HG03342 (cell line): ENCODE results near the gene NDUFB10.
A peak's percentile ranks its signal among the peaks of the same experiment; 100 is the strongest.

Experiments
- ATAC-seq: cut with Tn5 transposase; IDR thresholded peaks from one replicate; pipeline ENCODE4 v1.9.1; 2021; ENCODE audit warnings: mild to moderate bottlenecking, moderate library complexity; ENCODE audit not compliant: unreplicated experiment

Gene NDUFB10

DNA sequence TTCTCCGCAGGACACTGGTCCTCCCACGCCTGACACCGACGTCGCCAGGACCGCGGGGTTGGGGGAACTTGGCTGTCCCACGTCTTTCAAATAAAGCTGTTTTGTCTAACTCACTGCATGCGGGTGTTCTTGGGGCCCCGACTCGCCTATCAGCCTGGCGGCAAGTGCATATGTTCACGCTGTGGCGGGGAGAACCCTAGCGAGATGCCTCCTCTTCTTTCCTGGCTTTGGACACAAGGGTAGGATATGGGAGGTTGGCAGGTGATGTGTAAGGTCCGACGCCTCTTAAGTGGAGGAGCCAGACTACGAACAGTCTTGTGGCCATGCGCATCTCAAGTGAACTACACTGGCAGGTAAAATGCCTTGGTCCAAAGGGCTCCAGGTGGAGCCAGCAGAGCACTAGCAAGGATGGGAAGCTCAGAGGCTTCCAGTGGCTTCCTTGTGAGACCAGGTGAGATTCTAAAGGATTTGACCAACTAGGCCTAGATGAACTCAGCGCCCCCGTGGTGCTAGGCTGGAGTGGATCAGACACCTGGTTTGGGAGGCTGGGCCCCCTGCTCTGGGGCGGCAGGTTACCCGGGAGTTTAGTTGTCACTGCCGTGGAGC, 6.2 kb downstream of the NDUFB10 start:
- ATAC-seq = no peak

DNA sequence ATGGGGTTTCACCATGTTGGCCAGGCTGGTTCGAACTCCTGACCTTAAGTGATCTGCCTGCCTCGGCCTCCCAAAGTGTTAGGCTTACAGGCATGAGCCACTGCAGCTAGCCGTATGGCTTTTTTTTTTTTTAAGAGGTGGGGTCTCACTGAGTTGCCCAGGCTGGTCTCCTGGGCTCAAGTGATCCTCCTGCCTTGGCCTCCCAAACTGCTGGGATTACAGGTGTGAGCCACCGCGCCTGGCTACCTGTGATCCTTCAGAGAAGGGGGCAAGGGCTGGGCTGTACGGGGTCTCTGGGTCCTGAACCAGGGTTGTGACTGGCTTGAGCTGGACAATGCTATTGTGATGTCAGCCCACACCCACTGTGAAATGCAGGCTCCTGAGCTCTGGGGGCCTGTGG, 7.1 kb downstream of the NDUFB10 start, which contains the start of gene RNF151:
RNF151 (plus strand) TSS at position 397 of the 400 bp plus-strand sequence. CDS start 26 bp downstream, outside the sequence.
- ATAC-seq = no peak

DNA sequence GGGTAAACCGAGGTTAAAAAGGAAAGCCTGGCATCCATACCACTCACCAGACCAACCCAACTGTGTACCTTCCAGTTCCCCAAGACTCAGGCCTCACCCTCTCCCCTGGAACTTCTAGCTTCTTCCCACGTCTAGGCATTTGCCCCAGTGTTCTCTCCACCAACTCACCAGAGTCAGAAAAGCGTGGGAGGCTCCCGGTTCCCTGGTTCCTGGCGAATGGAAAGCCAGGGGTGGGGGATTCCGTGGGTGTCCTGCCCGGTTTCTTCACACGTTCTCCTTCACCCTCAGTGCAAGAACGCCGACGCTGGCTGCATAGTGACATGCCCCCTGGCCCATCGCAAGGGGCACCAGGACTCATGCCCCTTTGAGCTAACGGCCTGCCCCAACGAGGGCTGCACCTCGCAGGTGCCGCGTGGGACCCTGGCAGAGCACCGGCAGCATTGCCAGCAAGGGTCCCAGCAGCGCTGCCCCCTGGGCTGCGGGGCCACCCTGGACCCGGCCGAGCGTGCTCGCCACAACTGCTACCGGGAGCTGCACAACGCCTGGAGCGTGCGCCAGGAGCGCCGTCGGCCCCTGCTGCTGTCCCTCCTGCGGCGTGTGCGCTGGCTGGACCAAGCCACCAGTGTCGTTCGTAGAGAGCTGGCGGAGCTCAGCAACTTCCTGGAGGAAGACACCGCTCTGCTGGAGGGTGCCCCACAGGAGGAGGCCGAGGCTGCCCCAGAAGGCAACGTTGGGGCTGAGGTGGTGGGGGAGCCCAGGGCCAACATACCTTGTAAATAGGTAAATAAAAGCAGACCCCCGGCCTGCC, 9.0 kb downstream of the NDUFB10 start:
- no peak for ATAC-seq

DNA sequence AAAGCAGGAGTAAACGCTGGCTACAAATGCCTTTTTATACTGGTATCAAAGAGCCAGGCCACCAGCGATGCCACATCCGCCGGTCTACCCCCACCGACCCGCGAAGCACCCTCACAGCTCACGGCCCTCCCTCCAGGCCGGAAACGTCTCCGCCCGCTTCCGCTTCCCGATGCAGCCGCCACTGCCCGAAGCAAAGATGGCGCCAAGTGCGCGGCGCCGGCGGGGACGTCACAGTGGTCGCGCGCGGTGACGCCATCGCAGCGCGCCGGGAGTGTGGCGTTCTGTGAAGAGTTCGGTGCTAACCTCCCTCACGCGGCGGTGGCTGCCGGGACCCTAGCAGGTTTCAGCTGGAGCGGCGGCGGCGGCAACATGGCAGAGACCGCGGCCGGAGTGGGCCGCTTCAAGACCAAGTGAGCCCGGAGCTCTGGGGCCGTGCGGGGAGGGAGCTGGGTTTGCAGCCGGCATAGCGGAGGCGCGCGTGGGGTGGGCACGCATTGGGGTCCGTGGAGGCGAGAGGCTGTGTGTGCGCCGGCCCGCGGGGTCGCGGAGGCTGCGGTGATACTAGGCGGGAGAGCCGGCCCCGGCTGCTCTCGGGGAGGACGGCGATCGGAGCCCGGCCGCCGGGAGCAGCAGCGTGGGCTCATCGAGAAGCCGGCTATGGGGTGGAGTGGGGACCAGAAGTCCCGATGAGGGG, 12.6 kb downstream of the NDUFB10 start, which contains the start of gene TBL3:
TBL3 (plus strand) TSS at position 258 of the 694 bp plus-strand sequence; CDS start at position 370, 112 bp downstream.
- ATAC-seq = peak; percentile 71

DNA sequence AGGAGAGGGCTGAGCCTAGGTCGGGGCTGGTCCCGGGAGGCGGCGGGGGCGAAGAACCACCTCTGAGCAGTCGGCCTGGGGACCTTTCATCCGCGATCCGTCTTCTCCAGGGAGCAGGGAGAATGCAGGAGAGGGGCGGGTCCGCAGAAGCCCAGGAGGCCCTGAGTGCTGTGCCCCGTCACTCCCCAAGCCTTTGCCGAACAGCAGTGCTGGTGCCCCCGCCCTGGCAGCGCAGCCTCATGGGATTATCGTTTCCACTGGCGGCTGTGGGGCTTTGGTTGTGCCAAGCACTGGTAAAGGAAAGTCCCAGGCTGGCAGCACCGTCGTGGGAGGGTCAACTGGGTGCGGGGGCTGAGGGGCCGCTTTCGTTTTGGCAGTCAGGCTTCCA, 13.1 kb downstream of the NDUFB10 start:
- no peak for ATAC-seq

DNA sequence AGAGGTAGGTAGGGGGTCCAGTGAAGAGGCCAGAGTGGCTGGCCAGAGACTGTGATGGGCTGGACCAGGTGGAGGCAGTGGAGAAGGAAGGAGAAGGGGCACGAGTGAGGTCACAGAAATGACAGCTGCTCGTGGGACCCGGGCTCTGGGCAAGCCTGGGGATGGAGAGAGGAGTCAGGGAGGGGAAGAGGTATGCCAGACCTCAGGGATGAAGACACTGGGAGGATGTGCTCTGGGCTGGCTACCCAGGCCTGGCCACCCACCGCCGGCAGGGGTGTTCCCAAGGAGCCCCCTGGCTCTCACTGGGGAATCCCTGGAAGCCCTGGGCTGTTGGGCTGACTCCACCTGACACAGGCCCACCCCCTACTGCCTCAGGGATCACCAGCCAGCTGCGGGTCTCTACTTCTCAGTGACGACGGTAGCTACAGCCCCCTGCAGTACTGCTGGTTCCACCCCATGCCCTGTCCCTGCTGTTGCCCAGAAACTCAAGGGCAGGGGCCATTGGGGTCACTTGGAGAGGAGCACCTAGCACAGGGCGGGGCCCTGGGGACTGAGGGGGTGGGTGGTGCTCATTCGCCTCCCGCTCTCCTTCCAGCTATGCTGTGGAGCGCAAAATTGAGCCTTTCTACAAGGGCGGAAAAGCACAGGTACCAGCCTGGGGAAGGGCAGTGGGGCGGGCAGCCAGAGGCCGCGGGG, 14.3 kb downstream of the NDUFB10 start:
- no peak for ATAC-seq

DNA sequence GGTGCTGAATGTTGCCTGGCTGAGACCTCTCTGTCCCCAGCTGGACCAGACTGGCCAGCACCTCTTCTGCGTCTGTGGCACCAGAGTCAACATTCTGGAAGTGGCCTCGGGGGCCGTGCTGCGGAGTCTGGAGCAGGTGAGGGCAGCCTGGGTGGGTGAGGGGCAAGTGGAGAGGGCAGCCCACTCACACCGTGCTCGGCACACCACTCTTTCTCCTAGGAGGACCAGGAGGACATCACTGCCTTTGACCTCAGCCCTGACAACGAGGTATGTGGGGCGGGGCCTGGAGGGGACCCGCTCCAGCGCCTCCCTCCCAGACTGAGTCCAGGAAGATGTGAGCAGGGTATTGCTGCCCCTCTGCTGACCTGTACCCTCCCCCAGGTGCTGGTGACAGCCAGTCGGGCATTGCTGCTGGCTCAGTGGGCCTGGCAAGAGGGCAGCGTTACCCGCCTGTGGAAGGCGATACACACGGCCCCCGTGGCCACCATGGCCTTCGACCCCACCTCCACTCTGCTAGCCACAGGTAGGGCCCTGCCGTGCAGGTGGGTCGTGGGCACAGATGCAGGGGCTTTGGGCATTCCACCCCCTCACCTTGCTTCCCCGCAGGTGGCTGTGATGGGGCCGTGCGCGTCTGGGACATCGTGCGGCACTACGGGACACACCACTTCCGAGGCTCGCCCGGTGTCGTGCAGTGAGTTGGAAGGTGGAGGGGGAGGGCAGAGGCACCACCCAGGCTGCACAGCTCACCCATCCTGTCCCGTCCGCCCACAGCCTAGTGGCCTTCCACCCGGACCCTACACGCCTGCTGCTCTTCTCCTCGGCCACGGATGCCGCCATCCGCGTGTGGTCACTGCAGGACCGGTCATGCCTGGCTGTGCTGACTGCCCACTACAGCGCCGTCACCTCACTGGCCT, 15.1 kb downstream of the NDUFB10 start:
- ATAC-seq = no peak

DNA sequence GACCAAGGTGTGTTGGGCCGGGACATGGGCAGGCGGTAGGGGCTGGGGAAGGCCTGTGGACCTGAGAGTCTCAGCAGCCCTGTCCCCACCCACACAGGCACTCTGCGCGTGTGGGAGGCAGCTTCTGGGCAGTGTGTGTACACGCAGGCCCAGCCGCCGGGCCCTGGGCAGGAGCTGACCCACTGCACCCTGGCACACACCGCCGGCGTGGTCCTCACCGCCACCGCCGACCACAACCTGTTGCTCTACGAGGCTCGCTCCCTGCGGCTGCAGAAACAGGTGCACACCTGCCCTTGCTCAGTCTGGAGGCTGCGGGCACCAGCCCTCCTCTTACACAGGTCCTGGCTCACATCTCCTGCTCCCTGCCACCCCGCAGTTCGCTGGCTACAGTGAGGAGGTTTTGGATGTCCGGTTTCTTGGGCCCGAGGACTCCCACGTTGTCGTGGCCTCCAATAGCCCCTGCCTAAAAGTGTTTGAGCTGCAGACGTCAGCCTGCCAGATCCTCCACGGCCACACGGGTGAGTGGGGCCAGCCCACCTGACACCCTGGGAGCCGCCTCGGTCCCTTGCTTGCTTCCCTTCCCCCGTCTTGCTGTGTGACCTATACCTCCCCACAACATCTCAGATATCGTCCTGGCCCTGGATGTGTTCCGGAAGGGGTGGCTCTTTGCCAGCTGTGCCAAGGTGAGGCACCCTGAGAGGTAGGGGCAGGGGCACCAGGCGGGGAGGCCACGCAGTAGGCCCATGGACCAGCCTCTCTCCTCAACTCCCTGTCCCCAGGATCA, 16.3 kb downstream of the NDUFB10 start:
- no peak for ATAC-seq

DNA sequence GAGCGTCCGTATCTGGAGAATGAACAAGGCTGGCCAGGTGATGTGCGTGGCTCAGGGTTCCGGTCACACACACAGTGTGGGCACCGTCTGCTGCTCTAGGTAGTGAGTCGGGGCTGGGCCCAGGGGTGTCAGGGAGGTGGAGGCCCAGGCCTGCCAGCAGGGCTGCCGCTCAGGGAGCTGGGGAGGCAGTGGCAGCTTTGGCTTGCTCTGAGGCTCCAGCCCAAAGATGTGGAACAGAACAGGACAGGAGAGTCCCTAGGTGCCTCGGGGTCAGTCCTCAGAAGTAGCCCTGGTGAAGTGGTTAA, 16.8 kb downstream of the NDUFB10 start:
- ATAC-seq = no peak

DNA sequence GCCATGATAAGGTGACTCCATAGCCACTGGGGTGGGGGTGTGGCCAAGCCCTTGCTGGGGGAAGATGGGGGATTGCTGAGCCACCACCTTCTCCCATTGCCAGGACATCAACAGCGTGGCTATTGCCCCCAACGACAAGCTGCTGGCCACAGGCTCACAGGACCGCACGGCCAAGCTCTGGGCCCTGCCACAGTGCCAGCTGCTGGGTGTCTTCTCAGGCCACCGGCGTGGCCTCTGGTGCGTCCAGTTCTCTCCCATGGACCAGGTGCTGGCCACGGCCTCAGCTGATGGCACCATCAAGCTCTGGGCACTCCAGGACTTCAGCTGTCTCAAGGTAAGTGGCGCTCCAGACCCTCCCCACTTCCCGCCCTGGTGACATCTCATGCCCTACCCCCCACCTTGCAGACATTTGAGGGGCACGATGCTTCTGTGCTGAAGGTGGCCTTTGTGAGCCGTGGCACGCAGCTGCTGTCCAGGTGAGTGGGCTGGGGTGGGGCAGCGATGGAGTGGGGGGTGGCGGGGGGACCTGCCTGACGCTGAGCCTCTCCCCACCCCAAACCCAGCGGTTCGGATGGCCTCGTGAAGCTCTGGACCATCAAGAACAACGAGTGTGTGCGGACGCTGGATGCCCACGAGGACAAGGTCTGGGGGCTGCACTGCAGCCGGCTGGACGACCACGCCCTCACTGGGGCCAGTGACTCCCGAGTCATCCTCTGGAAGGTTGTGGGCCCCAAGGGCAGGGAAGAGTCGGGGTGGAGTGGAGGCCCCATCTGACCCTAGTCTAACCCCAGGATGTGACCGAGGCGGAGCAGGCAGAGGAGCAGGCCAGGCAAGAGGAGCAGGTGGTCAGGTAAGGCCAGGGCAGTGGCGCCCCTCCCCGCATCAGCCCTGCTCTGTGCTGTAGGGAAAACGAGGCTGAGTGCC, 17.9 kb downstream of the NDUFB10 start:
- no peak for ATAC-seq

DNA sequence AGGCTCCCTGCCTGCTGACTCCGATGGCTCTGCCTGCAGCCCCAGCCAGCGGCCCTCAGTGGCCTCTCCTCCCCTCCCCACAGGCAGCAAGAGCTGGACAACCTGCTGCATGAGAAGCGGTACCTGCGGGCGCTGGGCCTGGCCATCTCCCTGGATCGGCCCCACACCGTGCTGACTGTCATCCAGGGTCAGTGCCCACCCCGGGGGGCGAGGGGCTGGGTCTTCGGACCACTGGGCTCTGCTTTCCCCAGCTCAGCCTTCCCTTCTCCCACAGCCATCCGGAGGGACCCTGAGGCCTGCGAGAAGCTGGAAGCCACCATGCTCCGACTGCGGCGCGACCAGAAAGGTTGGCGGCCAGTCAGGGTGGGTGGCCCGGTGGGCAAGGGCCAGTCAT, 18.5 kb downstream of the NDUFB10 start:
- no peak for ATAC-seq

DNA sequence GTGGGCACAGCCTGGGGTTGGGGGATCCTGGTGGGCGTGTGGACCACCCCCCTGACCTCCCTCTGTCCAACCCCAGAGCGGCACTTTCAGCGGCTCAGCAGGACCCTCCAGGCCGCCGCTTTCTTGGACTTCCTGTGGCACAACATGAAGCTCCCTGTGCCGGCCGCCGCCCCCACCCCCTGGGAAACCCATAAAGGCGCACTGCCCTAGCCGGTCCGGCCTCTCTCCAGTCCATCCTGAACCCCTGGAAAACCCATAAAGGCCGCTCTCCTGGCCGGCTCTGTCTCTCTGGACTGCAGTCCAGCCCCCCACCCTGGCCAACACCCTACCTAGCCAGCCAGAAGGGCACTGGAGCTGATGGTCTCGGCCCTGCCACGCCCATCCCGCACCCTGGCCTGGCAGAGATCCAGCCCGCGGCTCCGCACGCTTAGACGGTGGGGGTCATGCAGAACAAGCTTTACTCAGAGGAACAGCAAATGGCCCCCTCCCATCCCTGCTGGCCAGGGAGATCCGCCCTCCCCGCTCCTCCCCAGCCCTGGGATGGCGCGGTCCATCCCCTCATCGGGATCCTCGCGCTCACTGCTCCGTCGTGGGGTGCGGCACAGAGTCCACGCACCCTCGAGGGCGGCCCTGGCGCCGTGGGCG, 19.3 kb downstream of the NDUFB10 start:
- no peak for ATAC-seq

DNA sequence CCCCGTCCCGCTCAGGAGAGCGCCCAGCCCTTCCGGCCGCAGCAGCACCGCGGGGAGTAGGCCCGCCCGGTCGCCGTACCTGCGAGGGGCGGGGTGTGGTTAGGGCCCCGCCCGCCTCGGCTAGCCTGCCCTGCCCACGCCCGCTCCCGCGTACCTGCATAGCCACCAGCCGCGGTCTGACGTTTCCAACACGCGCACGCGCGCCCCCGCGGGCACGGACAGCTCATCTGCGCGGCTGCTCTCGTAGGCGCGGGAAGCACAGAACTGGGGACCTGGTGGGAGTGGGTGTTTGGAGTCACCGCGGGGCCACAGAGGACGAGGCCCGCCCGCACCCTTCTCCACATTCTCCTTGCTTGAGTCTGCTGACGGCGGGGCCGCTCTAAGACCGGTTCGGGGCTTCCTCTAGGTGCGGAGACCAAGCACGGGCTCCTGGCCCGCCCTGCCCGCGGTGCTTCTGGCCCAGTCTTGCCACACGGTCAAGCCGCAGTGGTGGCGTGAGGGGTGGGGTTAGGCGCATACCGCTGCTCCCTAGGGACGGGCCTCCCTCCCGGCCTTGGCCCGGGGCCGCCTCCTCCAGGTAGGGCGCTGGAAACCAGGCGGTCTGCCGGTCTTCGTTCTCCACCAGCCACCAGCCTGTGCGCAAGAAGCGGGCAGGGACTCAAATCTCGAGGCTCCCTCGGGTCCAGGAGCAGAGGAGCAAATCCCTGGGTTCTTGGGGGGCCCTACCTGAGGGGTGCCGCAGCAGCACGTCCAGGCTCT, 20.1 kb downstream of the NDUFB10 start:
- ATAC-seq = no peak

DNA sequence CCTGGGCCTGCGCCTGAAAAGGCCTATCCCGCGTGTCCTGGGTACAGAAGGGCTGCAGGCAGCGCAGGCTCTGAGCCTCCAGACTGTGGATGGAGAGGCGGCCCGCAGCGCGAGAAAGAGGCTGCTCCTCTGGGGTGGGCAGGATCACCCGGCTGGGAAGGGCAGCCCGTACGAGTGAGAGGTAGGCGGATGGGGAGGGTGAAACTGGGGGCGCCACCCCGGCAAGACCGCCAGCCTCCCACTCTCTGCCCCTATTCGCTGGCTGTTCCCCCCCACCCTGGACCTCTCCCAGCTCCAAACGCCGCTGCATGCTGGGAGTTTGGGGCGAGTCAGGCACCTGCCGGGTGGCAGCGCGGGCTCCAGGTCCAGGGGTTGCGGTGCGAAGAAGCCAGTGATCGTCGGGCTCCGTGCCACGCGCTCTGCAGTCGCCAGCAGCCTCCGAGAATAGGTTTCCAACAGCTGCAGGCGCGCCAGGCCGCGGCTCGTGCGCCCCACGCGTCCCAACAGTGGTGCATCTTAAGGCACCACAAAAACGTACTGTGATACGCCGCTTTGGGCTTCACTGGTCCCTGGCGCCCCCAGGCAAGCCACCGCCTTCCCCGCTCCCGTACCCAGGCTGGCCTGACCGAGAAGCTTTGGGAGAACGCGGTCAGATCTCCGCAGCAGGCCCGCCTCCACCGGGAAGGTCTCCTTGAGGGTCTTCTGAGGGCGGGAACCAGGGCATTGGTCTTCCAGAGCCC, 20.9 kb downstream of the NDUFB10 start:
- no peak for ATAC-seq

DNA sequence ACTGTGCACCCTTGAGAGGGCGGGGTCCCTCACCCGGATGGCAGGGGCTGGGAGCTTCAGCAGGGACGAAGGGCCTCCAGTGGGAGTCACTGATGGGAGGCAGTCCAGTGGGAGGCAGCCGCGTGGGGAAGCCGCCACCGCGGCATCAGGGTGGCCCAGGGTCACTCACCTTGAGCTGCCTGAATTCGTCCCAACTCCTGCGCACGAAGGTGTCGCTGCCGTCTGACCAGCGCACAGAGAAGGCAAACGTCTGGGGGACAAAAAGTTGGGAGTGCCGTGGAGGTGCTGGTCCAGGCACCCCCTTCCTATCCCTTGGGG, 21.4 kb downstream of the NDUFB10 start:
- no peak for ATAC-seq

DNA sequence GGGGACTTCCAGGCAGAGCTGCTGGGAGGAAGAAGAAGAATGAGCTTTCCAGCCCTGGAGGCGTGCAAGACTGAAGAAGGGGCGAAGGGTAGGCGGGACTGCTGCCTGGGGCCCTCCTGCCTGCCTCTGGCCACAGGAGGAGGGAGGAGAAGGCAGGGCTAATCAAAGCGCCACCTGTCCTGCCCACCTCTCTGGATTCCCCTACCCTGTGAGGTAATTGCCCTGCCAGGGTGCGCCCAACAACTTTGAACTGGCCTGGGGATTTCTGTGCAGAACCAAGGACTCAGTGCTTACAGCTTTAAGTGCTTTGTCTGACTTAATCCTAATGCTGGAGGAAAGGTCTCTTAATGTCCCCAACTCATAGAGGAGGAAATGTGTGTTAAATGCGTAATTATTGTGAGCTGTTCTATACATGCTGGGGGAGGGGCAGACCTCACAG, 22.1 kb downstream of the NDUFB10 start, which contains the start of gene NOXO1:
NOXO1 (minus strand) TSS at position 72 of the 439 bp plus-strand sequence. CDS start 290 bp downstream, outside the sequence.
- no peak for ATAC-seq
